Amniotic epithelial cell (primary cell): ENCODE data around the gene ADM2.

Experiments
- DNase-seq: peaks from one replicate; pipeline ENCODE4 v3.0.0-alpha.2; 2010; ENCODE audit warnings: low read depth

Gene ADM2

DNA sequence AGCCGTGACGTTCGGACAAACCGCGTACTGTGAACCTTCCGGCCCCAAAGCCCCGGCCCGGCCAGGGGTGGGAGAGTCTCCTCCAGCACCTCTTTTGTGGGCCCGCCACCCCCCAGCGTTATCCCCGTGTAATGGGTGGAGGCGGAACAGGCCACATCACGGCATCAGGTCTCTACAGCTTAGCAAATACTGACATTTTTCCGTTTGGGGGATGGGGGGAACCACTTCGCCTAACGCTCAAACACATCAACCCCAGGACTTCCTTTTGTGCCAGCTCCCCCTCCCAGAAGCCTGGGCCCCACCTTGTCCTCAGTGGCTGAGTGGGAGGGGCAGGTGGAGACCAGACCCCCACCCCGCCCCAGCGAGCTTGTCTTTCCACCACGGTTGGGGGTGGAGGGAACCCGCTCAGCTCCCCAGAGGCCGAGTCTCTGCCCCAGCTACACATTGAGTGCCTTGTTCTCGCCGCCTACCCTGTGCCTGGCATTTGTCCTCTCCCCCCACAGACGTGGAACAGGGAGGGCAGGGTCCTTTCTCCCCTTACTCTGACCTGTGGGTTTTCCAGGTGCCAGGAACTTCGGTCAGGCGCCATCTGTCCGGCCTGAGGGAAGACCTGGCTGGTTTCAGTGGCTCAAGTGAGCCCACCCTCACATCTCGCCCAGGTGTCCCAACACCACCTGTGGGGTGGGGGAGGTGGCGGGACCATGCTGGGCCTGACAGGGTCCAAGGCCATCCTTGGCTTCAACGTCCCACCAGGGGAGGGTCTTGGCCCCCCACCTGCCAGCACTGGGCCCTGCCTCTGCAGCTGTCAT lies 36.1 kb upstream of the ADM2 start:
- DNase-seq: no peak

DNA sequence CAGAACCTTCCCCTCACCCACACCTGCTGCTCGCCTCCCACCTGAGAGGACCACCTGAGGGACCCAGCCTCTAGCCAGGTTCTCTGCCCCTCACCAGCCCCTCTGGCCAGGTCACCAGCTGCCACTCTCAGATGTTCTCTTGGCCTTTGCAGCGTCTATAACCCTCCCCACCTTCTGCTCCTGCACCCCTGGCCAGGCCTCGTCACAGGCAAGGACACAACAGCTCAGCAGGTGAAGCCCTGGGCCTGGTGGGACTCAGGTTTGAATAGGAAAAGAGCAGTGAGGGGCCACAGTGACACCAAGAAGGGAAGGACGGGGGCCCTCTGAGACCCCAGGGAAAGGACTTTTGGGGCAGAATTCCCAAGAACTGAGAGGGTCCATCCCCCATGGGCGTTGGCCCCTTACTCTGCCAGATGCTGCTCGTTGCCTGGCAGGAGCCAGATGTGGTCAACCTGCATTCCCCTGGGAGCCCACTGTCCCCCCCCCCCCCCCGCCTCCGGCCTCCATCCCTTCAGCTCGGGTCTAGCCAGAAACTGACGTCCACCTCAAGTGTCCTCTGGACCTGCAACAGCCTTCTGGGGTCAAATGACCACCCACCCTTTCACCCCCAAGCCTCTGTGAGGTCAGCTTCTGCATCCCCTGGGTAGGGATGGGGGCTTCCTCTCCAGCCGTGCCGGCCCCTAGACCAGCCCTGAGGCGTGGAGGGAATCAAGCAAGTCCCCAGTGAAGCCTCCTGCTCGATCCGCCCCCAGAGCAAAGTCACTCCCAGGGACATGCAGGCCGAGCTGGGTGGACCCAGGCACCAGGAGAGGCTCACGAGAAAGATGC lies 35.2 kb upstream of the ADM2 start:
- DNase-seq: no peak

DNA sequence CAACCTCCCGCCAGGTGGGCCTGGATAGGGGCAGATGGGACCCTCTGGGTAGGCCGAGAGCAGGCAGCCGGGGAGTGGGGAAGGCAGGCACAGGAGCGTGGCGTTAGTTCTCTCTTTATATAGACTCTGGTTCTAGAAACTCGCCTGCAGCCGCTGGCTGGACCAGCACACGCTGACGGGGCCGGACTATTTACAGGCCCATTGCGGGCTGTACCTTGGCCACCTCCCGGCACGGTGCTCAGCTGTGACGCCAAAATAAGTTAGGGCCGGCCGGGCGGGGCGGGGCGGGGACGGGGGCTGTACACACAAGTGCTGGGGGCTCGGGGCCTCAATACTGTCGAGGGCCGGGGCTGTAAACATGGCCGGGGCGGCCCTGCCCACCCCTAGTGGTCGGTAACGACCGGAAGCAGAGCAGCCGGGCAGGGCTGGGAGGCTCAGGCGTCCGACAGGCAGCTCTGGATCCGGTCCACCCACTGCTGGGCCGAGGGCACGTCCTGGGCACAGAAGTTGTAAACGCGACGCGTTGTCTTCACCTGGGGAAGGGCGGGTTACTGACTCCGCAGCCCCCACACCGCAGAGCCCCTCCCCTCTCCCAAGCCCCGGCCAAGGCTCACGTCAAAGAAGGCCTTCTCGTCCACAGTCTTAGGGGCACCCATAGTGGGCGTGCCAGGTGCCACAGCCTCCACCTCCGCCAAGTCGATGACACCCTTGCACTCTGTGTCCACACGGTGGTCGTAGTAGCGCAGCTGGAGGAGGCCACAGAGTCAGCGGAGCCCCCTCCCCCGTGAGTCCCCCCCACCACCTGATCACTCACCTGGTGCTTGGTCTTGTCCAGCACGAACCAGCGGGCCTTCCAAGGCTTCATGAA lies 34.4 kb upstream of the ADM2 start:
- DNase-seq: no peak

DNA sequence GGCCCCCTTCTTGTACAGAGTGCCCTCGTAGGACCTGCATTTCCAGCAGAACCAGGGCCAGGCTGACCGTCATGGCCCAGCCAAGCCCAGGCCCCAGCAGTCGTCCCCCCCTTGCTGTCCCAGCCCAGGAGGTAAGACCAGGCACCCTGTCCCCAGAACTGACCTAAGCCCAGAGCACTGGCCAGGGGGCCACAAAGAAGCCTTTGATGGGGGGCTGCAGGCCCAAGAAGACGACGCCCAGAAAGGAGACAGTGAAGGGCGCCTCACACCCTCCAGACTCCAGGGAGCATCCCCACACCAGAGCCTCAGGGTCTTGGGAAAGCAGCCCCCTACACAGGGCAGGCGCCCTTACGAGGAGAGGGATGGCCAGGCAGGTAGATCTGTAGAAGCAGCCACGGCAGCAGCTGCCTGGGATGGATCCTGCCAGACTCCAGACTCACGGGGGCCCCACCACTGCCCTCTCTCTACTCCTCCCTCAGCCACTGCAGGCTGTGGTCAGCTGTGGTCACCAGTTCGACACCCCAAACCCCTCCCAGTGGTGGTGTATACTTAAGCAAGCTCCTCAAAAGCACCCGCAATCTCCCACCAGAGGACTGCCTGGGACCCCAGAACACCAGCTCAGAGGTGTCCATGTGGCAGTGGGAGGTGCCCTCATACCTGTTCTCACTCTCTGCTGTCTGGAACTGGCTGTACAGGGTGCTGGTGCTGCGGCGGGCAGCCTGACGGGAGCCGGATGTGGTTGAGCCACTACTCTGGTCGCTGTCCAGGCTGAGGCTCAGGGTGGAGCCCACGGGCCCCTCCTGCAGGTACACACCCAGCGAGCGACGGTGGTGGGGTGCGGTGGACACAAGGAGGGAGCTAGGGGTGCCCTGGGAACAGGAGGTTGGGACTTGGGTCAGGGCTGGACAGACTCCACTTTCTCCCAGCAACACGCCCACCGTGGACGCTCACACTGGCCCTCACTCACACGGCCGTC lies 33.5 kb upstream of the ADM2 start:
- no peak for DNase-seq

DNA sequence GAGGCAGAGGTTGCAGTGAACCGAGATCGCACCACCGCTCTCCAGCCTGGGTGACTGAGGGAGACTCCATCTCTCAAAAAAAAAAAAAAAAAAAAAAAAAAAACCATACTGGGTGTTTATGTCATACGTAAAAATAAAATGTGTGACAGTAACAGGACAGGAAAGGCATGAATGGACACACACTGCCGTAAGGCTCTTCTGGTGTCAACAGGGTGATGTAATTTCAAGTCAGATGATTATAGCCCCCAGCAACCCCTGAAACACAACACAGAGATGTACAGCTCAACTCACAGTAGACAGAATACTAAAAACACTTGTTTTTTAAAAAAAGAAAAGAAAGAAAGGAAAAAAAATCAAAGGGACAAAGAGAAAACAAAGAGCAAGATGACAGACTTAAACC lies 28.7 kb upstream of the ADM2 start:
- DNase-seq: no peak

DNA sequence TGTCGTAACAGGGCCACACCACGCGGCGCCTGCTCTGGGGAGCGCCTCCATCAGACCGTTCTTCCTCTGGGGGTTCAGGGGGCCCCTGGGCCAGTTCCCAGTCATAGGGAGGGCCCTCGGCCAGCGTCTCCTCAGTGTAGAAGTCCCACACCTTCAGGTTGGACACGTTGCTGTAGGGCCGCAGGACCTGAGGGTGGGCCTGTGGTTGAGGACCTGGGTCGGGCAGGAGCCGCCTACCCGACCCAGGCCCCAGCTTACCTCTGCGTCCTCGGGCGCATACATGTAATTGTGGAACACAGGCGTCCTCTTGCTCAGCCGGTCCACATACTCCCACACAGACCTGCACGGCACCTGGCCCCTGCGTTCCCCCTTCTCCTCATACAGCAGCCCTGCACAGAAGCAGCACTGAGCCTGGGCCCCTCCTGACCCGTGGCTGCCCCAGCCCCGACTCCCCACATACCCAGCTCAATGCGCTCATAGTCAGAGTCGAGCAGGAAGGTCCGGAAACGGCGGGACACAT lies 26.7 kb upstream of the ADM2 start:
- no peak for DNase-seq

DNA sequence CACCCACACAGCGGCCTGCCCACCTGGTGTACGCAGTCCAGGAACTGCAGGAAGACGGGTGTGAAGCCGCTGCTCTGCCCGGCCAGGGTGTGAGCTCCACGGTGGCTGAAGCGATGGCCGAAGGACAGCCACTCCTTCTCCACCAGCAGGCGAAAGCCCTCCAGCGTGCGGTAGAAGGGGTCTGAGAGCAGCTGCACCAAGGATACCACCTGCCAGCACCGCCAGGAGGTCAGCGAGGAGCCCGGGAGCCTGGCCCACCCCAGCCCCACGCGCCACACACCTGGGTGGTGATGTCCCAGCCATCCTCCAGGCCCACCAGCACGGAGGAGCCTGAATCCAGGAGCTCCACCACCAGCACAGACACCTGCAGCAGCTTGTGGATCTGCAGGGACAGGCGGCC lies 26.1 kb upstream of the ADM2 start:
- no peak for DNase-seq

DNA sequence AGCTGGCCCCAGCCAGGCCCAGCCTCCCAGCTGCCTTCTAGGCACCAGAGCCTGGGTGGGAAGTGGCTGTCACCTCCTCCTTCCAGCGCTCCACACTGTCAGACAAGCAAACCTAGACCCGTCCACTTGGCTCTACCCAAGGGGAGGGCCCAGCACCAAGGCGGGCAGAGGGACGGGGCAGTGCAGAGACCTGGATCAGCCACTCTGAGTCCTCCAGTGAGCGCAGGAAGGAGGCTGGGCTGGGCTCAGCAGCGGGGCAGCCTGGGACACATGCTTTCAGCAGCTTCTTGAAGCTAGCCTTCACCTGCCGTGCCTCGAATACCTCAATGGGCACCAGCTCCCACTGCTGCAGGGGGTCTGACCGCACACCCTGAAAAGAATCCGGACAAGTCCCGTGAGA lies 25.3 kb upstream of the ADM2 start:
- no peak for DNase-seq

DNA sequence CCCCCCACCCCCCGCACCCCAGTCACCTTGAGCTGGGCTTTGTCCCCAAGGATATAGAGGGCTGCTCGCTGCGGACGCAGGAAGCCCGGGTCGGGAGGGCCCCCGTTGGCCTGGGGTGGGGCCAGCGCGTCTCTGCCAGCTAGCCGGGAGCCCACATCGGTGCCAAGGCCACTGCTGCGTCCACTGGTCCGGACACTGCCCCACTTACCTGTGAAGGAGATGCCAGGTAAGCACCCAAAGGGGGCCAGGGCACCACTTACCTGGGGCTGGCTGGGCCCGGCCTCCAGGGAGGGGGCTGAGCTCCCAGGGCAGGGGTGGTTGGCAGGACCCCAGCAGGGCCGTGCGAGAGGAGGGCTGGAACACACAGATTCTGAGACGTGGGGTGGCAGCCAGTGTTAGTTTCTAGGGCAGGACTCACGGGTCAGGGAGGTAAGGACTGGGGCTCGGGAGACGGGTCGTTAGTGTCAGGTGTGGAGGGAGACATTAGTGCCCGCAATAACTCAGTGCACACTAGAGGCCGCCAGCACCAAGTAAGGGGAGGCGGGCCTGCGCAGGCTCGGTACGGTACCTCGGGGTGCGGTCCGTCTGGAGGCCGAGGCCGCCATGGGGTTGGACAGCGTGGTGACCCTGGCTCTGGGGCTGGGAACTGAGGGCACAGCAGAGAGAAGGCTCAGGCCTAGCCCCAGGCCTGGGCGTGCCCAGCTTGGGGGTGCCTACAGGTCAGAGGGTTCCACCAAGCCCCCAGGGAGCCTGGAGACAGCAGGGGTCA lies 24.7 kb upstream of the ADM2 start:
- DNase-seq: no peak

DNA sequence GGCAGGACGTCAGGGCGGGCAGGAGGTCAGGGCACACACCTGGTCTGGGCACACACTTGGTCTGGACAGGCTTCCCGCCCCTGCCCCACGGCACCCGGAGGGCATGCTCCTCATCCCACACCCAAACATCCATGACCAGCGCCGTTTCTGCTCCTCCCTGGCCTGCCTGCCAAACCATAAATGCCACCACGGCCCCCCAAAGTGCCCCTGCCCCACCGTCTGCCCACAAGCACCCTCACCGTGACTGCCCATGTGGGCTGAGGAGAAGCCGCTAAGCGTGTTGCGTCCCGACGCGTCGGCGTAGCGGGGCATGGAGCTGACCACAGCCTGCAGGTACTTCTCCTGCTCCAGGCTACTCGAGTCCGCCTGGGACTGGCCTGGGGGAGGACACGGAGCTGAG lies 22.3 kb upstream of the ADM2 start:
- no peak for DNase-seq

DNA sequence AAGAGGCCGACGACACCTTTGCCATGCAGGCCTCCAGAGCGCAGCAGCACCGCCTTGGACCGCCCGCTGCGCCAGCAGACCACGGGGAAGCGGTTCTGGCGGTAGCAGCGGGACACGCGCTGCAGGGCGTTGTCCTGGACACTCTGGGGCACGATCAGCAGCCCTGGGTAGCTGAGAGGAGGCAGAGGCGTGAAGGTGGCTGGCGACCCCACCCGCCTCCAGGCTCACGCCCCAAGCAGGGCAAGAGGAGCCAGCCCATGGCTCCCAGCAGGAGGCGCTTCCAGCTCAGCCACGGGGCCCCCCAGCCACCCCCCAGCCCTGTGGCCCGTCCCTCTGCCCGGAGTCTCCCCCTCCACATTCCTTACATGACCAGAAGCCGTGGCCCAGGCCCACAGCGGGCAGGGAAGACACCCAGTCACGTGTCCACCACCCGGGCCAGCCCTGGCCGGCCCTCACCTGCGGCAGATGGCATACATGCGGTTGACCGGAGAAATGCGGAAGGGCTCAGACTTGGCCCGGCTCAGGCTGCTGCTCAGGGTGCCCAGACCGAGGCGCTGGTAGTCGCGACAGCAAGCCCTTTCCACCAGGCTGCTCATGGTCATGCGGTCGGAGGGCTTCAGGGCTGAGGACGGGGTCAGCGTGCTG lies 21.7 kb upstream of the ADM2 start:
- no peak for DNase-seq

DNA sequence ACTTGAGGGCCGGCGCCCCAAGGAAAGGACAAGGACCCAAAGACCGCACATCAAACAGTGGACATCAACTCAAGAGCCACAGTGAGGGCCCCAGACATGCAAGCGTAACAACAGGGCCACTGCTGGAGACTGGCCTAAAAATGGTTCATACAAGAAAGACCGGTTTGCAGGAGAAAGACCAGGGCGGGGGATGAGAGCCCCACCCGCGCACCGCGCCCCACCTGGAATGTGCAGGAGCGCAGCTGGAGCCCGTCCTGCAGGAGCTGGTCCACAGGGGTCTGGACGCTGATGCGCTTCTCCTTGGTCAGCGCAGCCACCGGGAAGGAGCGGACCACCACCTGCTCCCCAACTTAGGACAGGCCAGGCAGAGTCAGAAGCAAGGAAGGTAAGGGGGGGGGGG lies 20.4 kb upstream of the ADM2 start:
- DNase-seq: no peak

DNA sequence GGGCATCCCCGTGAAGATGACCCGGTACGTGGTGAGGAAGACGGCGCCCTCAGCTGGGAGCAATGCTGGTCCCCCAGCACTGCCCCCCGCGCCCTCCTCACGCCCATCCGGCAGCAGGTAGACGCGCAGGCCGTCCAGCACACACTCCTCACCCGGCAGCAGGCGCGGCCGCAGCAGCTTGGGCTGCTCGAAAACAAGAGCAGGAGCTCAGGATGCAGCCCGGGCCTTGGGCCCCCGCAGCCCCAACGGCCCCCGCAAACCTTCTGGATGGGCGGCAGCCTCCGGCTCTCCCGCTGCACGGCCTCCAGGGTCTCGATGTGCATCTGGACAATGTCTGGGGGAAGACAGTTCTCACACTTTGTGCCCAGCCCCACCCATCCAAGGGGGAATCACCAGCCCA lies 19.8 kb upstream of the ADM2 start:
- no peak for DNase-seq

DNA sequence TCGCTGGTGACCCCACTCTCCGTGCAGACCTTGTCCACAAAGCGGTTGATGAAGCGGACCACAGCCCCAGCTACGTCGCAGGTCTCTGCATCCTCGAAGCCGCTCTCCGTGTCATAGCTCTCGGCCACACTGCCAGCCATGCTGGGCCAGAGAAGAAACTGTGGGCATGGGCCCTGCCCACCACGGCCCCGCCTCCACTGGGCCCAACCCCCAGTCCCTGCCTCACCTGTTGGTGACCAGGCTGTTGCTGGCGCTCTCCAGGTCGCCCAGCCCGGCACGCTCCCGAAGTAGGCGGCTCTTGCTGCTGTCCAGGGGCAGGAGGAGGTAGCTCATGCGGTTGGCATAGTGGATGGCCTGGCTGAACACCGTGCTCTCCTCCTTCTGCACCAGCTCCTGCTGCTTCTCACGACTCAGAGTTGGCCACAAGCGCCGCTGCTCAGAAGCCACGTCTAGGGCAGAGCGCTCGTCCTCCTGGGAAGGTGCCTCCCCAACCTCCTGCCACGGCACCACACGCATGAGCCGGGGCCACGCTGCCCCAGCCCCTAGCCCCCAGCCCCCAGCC lies 19.3 kb upstream of the ADM2 start:
- no peak for DNase-seq

DNA sequence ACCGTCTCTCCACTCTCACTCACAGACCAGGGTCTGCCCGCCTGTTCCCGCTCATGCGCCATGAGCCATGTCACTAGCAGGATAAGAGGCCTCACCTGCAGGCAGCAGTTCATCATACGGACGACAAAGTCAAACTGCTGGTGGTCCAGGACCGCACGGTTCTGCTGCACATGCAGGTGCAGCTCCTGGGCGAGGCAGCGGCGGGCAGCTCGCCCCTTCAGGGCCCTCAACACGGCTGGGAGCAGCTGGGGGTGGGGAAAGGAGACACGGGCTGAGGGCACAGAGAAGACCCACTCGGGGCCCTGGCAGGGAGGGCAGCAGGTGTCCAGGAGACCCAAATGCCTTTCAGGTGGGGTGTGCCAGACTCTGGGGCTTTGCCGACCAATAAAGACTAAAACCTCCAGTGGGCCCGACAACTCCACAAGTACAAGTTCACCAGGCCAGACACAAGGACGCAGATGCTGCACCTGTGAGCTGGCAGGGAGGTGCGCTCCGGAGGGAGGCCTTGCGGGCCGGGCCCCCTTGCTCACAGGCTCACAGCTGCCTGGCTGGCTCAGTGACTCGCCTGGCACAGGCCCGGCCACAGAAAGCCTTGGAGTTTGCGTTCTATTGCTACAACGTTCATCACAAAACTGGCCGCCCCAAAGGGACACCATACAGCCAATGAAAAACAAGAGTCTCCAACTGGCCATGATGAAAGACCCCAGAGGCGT lies 18.0 kb upstream of the ADM2 start:
- DNase-seq: no peak

DNA sequence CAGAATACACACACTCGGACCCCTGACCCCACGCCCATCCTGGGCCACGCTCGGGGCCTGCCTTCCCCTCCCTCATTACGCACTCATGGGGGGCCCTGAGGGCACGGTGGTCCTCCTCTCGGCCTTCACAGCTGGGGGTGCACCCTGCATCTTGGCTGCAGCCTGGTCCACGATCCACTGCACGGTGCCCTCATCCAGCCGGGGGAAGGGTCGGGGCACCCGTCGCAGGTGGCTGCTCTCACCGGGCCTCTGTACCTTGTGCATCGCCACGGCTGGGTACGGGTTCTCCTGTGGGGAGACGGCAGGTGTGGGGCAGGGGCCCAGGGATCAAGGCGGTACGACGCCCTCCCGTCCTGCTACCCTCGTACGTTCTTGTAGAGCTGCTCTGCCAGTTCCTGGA lies 16.9 kb upstream of the ADM2 start:
- DNase-seq: no peak

DNA sequence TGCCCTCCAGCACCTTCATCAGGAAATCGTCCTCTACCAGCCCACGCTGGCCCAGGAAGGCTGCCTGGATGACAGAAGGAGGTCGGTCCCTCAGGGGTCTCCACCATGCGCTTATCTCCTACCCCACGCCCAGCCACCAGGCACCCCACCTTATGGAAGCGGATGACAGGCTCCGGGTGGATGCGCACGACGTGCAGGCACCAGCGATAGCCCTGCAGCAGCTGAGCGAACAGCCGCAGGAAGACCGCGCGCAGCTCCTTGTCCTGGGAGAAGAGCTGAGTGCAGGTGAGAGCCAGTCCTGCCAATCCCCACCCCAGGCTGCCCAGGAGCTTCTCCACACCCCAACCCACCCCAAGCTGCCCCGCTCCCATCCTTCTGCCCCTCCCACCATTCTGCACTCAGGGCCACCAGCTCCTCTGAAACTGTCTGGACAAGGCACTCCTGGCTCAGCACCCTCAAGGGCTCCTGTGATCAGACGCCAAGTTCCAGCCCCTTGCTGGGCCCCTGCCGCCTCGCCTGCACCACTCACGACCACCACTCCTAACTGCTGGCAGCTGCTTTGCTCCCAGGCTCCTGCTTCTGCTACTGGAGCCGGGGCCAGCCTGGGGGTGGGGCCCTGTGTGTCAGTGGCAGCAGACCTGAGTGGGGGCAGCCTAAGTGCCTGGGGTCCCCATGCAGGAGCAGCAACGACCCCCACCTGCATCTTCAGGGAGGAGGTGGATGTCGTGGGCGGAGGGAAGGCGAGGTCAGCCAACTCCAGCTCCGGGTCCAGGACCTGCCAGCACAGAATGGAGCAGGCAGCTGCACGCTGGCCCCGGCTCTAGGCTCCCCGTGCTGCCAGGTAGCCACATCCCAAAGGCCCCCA lies 16.0 kb upstream of the ADM2 start:
- no peak for DNase-seq

DNA sequence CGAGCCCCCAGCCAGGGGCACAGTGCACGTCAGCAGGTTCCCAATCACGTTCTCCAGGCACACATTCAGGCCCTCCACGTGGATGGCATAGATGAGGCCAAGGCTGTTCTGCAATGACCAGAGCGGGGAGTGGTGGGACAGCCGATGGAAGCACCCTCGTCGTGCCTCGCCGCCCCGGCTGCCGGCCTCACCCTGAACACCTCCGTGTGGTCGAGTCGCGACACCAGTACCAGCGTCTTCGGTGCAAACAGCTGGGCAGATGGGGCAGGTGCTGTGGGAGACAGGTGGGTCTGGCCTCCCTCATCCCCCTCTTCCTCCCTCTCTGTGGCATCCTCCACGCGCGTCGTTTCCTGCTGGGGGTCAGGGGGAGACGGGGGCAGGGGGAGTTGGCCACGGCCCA lies 14.0 kb upstream of the ADM2 start:
- no peak for DNase-seq
